OCI-LY7 (cell line): ENCODE results near the gene CFAP210.

Experiments used
- EZH2phosphoT487 ChIP-seq: fragments of 200-600 bp; sonication (generic); IDR thresholded peaks from 2 replicates; pipeline ENCODE4 v1.6.1; 2018; ENCODE audit warnings: low read depth, borderline replicate concordance, mild to moderate bottlenecking, mixed run types, antibody characterized with exemption, low read length, moderate library complexity, mixed read lengths
- TF ChIP-seq, protein P1 (sequence below): fragments of 200-600 bp; sonication (generic); conservative IDR thresholded peaks from 2 replicates; pipeline ENCODE4 v1.5.1; 2014; ENCODE audit warnings: mild to moderate bottlenecking, antibody characterized with exemption, low read length, moderate library complexity, mixed read lengths

DNA sequence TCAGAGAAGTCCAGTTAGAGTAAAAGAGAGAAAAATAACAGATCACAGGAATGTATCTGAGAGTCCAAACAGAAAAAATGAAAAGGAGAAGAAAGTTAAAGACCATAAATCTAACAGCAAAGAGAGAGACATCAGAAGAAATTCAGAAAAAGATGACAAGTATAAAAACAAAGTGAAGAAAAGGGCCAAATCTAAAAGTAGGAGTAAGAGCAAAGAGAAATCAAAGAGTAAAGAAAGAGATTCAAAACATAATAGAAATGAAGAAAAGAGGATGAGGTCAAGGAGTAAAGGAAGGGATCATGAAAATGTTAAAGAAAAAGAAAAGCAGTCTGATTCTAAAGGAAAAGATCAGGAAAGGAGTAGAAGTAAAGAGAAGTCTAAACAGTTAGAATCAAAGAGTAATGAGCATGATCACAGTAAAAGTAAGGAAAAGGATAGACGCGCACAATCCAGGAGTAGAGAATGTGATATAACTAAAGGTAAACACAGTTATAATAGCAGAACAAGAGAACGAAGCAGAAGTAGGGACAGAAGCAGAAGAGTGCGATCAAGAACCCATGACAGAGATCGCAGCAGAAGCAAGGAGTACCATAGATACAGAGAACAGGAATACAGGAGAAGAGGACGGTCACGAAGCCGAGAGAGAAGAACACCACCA is 57.6 kb downstream of the CFAP210 start:
- TF ChIP-seq, protein P1, sequence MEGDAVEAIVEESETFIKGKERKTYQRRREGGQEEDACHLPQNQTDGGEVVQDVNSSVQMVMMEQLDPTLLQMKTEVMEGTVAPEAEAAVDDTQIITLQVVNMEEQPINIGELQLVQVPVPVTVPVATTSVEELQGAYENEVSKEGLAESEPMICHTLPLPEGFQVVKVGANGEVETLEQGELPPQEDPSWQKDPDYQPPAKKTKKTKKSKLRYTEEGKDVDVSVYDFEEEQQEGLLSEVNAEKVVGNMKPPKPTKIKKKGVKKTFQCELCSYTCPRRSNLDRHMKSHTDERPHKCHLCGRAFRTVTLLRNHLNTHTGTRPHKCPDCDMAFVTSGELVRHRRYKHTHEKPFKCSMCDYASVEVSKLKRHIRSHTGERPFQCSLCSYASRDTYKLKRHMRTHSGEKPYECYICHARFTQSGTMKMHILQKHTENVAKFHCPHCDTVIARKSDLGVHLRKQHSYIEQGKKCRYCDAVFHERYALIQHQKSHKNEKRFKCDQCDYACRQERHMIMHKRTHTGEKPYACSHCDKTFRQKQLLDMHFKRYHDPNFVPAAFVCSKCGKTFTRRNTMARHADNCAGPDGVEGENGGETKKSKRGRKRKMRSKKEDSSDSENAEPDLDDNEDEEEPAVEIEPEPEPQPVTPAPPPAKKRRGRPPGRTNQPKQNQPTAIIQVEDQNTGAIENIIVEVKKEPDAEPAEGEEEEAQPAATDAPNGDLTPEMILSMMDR = no peak
- TF ChIP-seq EZH2phosphoT487 = no peak
